GM23338 (cell line): Measurements from ENCODE around the gene PCDHGA11. TPM values are rescaled to one million over a fixed set of nuclear protein-coding genes. Genes with fewer than 3 reads are reported as not detected.

Experiments
- ATAC-seq: fragments of 200-7000 bp; cut with Tn5 transposase; 3 replicates; pipeline ENCODE4 v1.9.1; 2020
- DNase-seq: peaks from one replicate; pipeline ENCODE4 v3.0.0-alpha.2; 2015; ENCODE audit warnings: low spot score
- H2AFZ ChIP-seq: fragments of 200-600 bp; sonication (generic); 2 replicates; pipeline ENCODE4 v1.8.0; 2016; ENCODE audit warnings: antibody characterized with exemption, mild to moderate bottlenecking, moderate library complexity
- H3F3A ChIP-seq: fragments of 200-600 bp; sonication (generic); replicated peaks from 2 replicates; pipeline ENCODE4 v1.8.0; 2017; ENCODE audit warnings: antibody characterized with exemption, mixed run types, low read depth
- H3K27ac ChIP-seq: fragments of 200-600 bp; sonication (generic); 2 replicates; pipeline ENCODE4 v1.6.1; 2016; ENCODE audit warnings: low read depth
- H3K27me3 ChIP-seq: fragments of 200-600 bp; sonication (generic); 2 replicates; pipeline ENCODE4 v1.8.0; 2016; ENCODE audit warnings: mild to moderate bottlenecking, mixed run types, moderate library complexity; ENCODE audit not compliant: insufficient read depth
- H3K36me3 ChIP-seq: fragments of 200-600 bp; sonication (generic); 2 replicates; pipeline ENCODE4 v1.8.0; 2016; ENCODE audit warnings: mild to moderate bottlenecking; ENCODE audit not compliant: insufficient read depth
- H3K4me1 ChIP-seq: fragments of 200-600 bp; sonication (generic); 2 replicates; pipeline ENCODE4 v1.8.0; 2016; ENCODE audit warnings: mild to moderate bottlenecking, moderate library complexity; ENCODE audit not compliant: insufficient read depth
- H3K4me2 ChIP-seq: fragments of 200-600 bp; sonication (generic); 2 replicates; pipeline ENCODE4 v1.7.1; 2017; ENCODE audit warnings: mixed run types
- H3K4me3 ChIP-seq: fragments of 200-600 bp; sonication (generic); 2 replicates; pipeline ENCODE4 v1.6.1; 2016; ENCODE audit warnings: mixed run types
- H3K79me2 ChIP-seq: fragments of 200-600 bp; sonication (generic); replicated peaks from 2 replicates; pipeline ENCODE4 v1.8.0; 2017; ENCODE audit warnings: mild to moderate bottlenecking; ENCODE audit not compliant: insufficient read depth
- H3K9me2 ChIP-seq: fragments of 200-600 bp; sonication (generic); 2 replicates; pipeline ENCODE4 v1.8.0; 2017; ENCODE audit not compliant: insufficient read depth
- H4K20me1 ChIP-seq: fragments of 200-600 bp; sonication (generic); replicated peaks from 2 replicates; pipeline ENCODE4 v1.8.0; 2017; ENCODE audit warnings: mild to moderate bottlenecking; ENCODE audit not compliant: insufficient read depth
- H3K27ac Mint-ChIP-seq: 2 replicates; pipeline ENCODE4 v1.8.0; 2020; ENCODE audit warnings: inconsistent platforms, mild to moderate bottlenecking, moderate library complexity, mixed read lengths
- H3K27me3 Mint-ChIP-seq: 3 replicates; pipeline ENCODE4 v1.8.0; 2022; ENCODE audit warnings: low read depth, mild to moderate bottlenecking, moderate library complexity, mixed read lengths, inconsistent platforms; ENCODE audit not compliant: insufficient read depth, poor library complexity
- H3K36me3 Mint-ChIP-seq: 3 replicates; pipeline ENCODE4 v1.8.0; 2021; ENCODE audit warnings: low read depth, mild to moderate bottlenecking, inconsistent platforms, moderate library complexity, mixed read lengths
- H3K4me1 Mint-ChIP-seq: 3 replicates; pipeline ENCODE4 v1.8.0; 2020; ENCODE audit warnings: mild to moderate bottlenecking, inconsistent platforms, mixed read lengths
- H3K4me3 Mint-ChIP-seq: 3 replicates; pipeline ENCODE4 v1.8.0; 2021; ENCODE audit warnings: moderate library complexity, mild to moderate bottlenecking, inconsistent platforms, mixed read lengths
- H3K9me3 Mint-ChIP-seq: 3 replicates; pipeline ENCODE4 v1.8.0; 2020; ENCODE audit warnings: moderate library complexity, mild to moderate bottlenecking, inconsistent platforms, mixed read lengths
- JUNB ChIP-seq: IDR thresholded peaks from one replicate; pipeline ENCODE4 v1.6.1; 2016; ENCODE audit warnings: antibody characterized with exemption; ENCODE audit not compliant: unreplicated experiment
- POLR2AphosphoS5 ChIP-seq: IDR thresholded peaks from 2 replicates; pipeline ENCODE4 v1.6.1; 2016; ENCODE audit warnings: antibody characterized with exemption, low read depth
- STAT1 ChIP-seq: IDR thresholded peaks from one replicate; pipeline ENCODE4 v1.6.1; 2016; ENCODE audit warnings: antibody characterized with exemption; ENCODE audit not compliant: unreplicated experiment
- polyA plus RNA-seq: library from polyadenylated mRNA; unstranded; fragments of >200 nt; fragmentation: Nextera tagmentation; extraction: Ambion mirVana; gene quantifications from 2 replicates; pipeline ENCODE4 v1.2.1, GENCODE V29; 2016
- total RNA-seq: library from RNA; depleted of rRNA; stranded (reverse); fragments of >200 nt; shearing (Covaris generic); gene quantifications from 2 replicates; pipeline ENCODE4 v1.2.3, GENCODE V29; 2014
- TF ChIP-seq, protein P1 (sequence below): IDR thresholded peaks from one replicate; pipeline ENCODE4 v1.6.1; 2018; ENCODE audit warnings: antibody characterized with exemption; ENCODE audit not compliant: unreplicated experiment
- TF ChIP-seq, protein P2 (sequence below), 2 experiments: fragments of 200-600 bp in 1 of 2; sonication (generic) in 1 of 2; conservative IDR thresholded peaks; 2 replicates each; pipeline versions ENCODE4 v1.5.1 to v1.6.1; 2016 to 2017; ENCODE audit warnings: antibody characterized with exemption in 2 of 2, low read depth in 2 of 2, mild to moderate bottlenecking in 2 of 2, moderate library complexity in 1 of 2

PCDHGA11 gene
- total and polyA plus RNA-seq, 2 experiments from 2014 or later, result 3.0 to 10.7 TPM

DNA sequence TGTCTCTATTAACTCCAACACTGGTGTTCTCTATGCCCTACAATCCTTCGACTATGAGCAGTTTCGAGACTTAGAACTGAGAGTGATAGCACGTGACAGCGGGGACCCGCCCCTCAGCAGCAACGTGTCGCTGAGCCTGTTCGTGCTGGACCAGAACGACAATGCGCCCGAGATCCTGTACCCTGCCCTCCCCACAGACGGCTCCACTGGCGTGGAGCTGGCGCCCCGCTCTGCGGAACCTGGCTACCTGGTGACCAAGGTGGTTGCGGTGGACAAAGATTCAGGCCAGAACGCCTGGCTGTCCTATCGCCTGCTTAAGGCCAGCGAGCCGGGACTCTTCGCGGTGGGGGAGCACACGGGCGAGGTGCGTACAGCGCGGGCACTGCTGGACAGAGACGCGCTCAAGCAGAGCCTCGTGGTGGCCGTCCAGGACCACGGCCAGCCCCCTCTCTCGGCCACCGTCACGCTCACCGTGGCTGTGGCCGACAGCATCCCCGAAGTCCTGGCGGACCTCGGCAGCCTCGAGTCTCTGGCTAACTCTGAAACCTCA is 2.0 kb downstream of the PCDHGA11 start:
- Histone ChIP-seq H4K20me1 (no peaks in the 10 kb centered on the region), H3K4me2 (no peak overlapping the region), H3K36me3 (no peaks in the 10 kb centered on the region), H3K27me3 (peaks cover 20% of the 10 kb centered on the region), H3K4me3 (no peak overlapping the region), H3K27ac (no peak overlapping the region), H3F3A (no peaks in the 10 kb centered on the region), H3K4me1 (no peaks in the 10 kb centered on the region), H3K79me2 (no peaks in the 10 kb centered on the region; the same call in 1 of the 2 replicates), H3K9me2 (no peaks in the 10 kb centered on the region), H2AFZ (no peak overlapping the region)
- H3K4me3 Mint-ChIP-seq, result no peak overlapping the region
- no peak for ATAC-seq
- no peak for DNase-seq
- peaks cover 85% of the 10 kb centered on the region for H3K9me3 Mint-ChIP-seq
- peaks cover 7% of the 10 kb centered on the region for H3K4me1 Mint-ChIP-seq
- no peak overlapping the region for H3K27ac Mint-ChIP-seq
- peaks cover 90% of the 10 kb centered on the region for H3K36me3 Mint-ChIP-seq
- H3K27me3 Mint-ChIP-seq, result peaks cover 24% of the 10 kb centered on the region
- TF ChIP-seq, protein P1, sequence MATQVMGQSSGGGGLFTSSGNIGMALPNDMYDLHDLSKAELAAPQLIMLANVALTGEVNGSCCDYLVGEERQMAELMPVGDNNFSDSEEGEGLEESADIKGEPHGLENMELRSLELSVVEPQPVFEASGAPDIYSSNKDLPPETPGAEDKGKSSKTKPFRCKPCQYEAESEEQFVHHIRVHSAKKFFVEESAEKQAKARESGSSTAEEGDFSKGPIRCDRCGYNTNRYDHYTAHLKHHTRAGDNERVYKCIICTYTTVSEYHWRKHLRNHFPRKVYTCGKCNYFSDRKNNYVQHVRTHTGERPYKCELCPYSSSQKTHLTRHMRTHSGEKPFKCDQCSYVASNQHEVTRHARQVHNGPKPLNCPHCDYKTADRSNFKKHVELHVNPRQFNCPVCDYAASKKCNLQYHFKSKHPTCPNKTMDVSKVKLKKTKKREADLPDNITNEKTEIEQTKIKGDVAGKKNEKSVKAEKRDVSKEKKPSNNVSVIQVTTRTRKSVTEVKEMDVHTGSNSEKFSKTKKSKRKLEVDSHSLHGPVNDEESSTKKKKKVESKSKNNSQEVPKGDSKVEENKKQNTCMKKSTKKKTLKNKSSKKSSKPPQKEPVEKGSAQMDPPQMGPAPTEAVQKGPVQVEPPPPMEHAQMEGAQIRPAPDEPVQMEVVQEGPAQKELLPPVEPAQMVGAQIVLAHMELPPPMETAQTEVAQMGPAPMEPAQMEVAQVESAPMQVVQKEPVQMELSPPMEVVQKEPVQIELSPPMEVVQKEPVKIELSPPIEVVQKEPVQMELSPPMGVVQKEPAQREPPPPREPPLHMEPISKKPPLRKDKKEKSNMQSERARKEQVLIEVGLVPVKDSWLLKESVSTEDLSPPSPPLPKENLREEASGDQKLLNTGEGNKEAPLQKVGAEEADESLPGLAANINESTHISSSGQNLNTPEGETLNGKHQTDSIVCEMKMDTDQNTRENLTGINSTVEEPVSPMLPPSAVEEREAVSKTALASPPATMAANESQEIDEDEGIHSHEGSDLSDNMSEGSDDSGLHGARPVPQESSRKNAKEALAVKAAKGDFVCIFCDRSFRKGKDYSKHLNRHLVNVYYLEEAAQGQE, result peak; percentile 48
- no peak for TF ChIP-seq STAT1

DNA sequence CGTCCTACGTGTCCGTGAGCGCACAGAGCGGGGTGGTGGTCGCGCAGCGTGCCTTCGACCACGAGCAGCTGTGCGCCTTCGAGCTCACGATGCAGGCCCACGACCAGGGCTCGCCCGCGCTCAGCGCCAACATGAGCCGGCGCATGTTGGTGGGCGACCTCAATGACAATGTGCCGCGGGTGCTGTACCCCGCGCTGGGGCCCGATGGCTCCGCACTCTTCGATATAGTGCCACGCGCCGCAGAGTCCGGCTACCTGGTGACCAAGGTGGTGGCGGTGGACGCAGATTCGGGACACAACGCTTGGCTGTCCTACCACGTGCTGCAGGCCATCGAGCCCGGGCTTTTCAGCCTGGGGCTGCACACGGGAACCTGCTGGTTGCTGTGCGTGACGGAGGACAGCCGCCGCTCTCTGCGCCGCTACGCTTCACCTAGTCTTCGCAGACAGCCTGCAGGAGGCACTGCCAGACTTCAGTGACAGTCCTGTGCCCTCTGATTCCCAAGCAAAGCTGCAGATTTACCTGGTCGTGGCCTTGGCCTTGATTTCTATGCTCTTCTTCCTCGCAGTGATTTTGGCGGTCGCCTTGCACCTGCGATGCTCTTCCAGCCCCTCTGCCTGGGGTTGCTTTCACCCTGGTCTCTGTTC is 7.1 kb downstream of the PCDHGA11 start:
- no peaks in the 10 kb centered on the region for H3K4me1 ChIP-seq
- Mint-ChIP-seq H3K4me1 (no peaks in the 10 kb centered on the region; the same call in 2 of the 3 replicates), H3K9me3 (peaks cover 79% of the 10 kb centered on the region), H3K27me3 (peaks cover 8% of the 10 kb centered on the region), H3K4me3 (no peak overlapping the region; the same call in 2 of the 3 replicates), H3K27ac (no peak overlapping the region), H3K36me3 (peaks cover 81% of the 10 kb centered on the region)
- H3K9me2 ChIP-seq, result no peaks in the 10 kb centered on the region
- no peaks in the 10 kb centered on the region for H3F3A ChIP-seq
- no peak overlapping the region for H3K4me3 ChIP-seq
- no peak overlapping the region for H3K4me2 ChIP-seq
- no peak overlapping the region for H2AFZ ChIP-seq
- no peak overlapping the region for H3K27ac ChIP-seq
- no peaks in the 10 kb centered on the region; the same call in 1 of the 2 replicates for H3K79me2 ChIP-seq
- no peak for TF ChIP-seq POLR2AphosphoS5
- TF ChIP-seq, protein P2, sequence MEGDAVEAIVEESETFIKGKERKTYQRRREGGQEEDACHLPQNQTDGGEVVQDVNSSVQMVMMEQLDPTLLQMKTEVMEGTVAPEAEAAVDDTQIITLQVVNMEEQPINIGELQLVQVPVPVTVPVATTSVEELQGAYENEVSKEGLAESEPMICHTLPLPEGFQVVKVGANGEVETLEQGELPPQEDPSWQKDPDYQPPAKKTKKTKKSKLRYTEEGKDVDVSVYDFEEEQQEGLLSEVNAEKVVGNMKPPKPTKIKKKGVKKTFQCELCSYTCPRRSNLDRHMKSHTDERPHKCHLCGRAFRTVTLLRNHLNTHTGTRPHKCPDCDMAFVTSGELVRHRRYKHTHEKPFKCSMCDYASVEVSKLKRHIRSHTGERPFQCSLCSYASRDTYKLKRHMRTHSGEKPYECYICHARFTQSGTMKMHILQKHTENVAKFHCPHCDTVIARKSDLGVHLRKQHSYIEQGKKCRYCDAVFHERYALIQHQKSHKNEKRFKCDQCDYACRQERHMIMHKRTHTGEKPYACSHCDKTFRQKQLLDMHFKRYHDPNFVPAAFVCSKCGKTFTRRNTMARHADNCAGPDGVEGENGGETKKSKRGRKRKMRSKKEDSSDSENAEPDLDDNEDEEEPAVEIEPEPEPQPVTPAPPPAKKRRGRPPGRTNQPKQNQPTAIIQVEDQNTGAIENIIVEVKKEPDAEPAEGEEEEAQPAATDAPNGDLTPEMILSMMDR (conservative IDR thresholded peaks at IDR 0.05; ENCODE audit: low read depth in 2 of 2), result peak; percentile 13 to 63; a peak in 2 of 4 replicates
- no peak for TF ChIP-seq JUNB
- TF ChIP-seq STAT1, result no peak
- no peak for ATAC-seq
- no peaks in the 10 kb centered on the region for H3K27me3 ChIP-seq
- peak; percentile 47 for DNase-seq
- no peaks in the 10 kb centered on the region for H4K20me1 ChIP-seq
- H3K36me3 ChIP-seq, result peaks cover 8% of the 10 kb centered on the region; the same call in 1 of the 2 replicates
